SK-N-SH treated with all-trans-retinoic acid at 6 μM for 48 hours (cell line): ENCODE data around the gene ITPKA.

Experiments
- CREB5 ChIP-seq: fragments of 250-450 bp; sonication (Bioruptor Pico); IDR thresholded peaks from 2 replicates; pipeline ENCODE4 v1.5.1; 2020; ENCODE audit warnings: low read depth, mild to moderate bottlenecking, moderate library complexity
- GLIS3 ChIP-seq: fragments of 250-450 bp; sonication (Bioruptor Pico); IDR thresholded peaks from 2 replicates; pipeline ENCODE4 v1.5.0; 2020; ENCODE audit warnings: mild to moderate bottlenecking, moderate library complexity
- PATZ1 ChIP-seq: fragments of 250-450 bp; sonication (Bioruptor Pico); IDR thresholded peaks from 2 replicates; pipeline ENCODE4 v1.8.0; 2020; ENCODE audit warnings: mild to moderate bottlenecking, moderate library complexity, borderline replicate concordance
- RARB ChIP-seq: fragments of 250-450 bp; sonication (Bioruptor Pico); IDR thresholded peaks from 2 replicates; pipeline ENCODE4 v1.8.0; 2021; ENCODE audit warnings: mild to moderate bottlenecking, moderate library complexity
- TOX ChIP-seq: fragments of 250-450 bp; sonication (Bioruptor Pico); IDR thresholded peaks from 2 replicates; pipeline ENCODE4 v1.8.0; 2021; ENCODE audit warnings: mild to moderate bottlenecking, moderate library complexity, borderline replicate concordance
- ZFP3 ChIP-seq: fragments of 250-450 bp; sonication (Bioruptor Pico); IDR thresholded peaks from 2 replicates; pipeline ENCODE4 v1.5.0; 2020; ENCODE audit warnings: mild to moderate bottlenecking, moderate library complexity
- ZFP30 ChIP-seq: fragments of 450-650 bp; formaldehyde crosslinking; IDR thresholded peaks from 2 replicates; pipeline ENCODE4 v1.5.0; 2022; ENCODE audit warnings: mild to moderate bottlenecking, moderate library complexity

- no peak for TF ChIP-seq ZFP30
- TF ChIP-seq CREB5 (CRISPR knock-in tag) = no peak
- no peak for TF ChIP-seq ZFP3 (CRISPR knock-in tag)
- no peak for TF ChIP-seq GLIS3 (CRISPR knock-in tag)
- TF ChIP-seq PATZ1 (CRISPR knock-in tag) = no peak
- no peak for TF ChIP-seq TOX (CRISPR knock-in tag)
- TF ChIP-seq RARB = no peak
Measured at GRCh38 chr15:41543521-41543870, 49.8 kb downstream of the ITPKA start.
